GM19468 (cell line): ENCODE data around the gene ELP2.
"Not testable (repeated sequence)": the region's sequence is repeated elsewhere in the genome, so short reads cannot be mapped to it uniquely, and the experiment has no call there.

ENCODE experiments used
- ATAC-seq: cut with Tn5 transposase; IDR thresholded peaks from one replicate; pipeline ENCODE4 v1.9.1; 2021; ENCODE audit warnings: mild to moderate bottlenecking, moderate library complexity, moderate number of reproducible peaks; ENCODE audit not compliant: unreplicated experiment; ENCODE audit errors: extremely low read depth

The ELP2 gene

DNA sequence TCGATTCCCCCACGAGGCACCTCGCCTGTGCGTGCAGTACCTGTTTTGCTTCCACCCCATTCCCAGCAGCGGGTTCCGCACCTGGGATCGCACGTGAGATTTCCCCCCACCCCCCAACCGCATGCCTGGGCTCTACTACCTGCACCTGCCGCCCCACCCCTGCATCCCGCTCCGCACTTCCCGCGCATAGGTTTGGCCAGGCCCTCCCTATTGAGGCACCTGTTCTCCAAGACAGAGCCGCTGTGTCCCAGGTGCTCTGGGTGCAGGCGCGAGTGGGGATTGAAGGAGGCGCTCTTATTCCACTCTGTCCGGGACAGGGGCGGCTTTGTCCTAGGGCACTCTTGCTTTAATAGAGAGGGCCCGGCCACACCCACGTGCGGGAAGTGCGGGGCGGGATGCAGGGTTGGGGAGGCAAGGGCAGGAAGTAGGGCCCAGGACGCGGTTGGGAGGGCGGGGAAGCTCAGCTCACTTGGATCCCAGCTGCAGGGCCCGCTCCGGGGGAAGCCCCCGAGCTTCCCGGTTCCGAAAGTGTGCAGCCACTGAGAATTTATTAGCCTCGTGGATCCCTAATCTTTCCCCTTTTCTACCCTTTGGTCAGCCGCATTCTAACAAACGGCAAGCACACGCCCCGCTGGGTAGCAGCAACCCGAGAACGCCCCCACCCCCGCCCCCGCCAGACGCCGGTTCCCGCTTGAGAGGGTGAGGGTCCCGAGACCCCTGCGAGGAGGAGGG lies 56.9 kb downstream of the ELP2 start:
- no peak for ATAC-seq

DNA sequence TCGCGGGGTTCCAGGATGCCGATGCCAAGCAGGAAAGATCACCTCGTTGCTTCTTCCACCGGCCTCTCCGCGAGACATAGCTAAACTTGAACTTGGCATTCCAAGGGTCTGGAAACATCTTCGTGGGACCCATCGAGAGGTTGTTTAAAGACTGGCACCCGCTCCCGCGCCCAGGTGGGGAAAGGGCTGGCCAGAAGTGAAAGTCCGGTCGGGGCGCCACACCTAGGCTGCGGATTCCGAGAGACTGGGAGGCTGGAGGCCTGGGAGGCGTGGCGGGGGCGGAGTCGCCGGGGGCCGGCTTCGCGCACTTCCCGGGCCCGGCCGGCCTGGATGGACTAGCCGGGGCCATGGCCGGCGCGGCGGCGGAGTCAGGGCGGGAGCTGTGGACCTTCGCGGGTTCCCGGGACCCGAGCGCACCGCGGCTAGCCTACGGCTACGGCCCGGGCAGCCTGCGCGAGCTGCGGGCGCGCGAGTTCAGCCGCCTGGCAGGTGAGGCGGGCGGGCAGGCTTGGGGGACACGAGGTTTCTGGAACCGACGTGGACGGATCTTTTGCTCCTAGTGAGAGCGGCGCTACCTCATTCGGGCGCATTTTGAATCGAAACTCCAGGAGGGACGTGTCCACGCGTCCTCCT lies 57.6 kb downstream of the ELP2 start, which contains the start of gene MOCOS:
Gene MOCOS (plus strand): TSS at position 305 of the 633 bp plus-strand sequence. CDS start 43 bp downstream, at position 348.
- ATAC-seq = no peak

DNA sequence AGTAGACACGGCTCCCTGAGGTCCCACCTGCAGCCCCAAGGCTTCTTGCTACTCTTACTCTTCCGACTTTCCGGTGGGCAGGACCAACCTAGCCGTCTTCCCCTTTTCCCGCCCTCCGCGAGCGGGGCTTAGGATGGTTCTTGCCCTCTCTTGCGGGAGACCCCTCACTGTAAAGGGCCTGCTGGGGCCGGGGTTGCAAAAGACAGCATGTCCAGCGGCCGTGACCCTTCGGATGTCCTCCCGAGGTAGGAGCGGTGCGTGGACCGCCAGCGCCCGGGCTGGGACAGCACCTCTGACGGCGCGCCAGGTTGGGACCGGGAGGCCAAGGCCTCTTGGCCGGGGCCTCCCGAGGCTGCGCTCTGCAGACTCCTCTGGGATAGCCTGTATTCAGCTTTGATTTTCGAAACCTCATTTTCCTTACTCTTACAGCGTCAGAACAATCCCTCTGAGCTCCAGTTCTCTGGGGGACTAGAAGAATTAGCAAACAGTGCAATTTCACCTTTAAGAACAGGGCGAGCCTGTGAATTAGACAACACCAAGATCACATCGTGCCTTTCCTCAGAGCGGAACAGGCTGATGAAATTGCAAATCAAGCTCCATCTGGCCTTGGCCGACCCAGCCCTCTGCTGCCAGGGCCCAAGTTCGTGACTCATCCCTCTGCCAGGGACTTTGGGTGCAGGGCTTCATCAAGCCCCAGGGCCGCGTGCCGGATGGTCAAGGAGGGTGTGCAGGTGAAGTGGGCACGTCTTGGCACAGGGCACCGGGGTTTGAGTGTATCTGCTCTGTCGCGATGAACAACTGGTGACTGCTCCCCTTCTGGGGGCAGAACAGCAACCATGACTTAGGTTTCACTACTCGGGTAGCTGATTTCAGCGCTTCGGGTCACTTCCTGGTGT lies 58.4 kb downstream of the ELP2 start:
- ATAC-seq = no peak

DNA sequence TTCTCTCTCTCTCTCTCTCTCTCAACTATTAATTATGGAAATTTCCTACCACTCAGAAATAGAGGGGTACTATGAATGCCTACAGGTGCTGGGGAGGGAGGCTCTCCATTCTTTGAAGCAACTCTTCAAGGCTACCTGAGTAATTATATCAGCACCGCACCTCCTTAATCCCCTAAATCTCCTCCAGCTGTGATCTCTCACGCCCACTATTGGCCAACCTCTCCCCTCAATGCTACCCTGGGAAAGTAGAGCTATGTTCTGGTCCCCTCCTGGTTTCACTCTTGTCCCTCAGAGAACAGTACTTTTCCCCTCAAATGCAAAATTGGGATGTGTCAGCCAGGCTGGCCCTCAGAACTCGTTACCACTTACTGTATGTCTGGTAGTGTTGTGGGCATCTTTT lies 59.2 kb downstream of the ELP2 start:
- no peak for ATAC-seq

GRCh38 chr18:36189486-36189885 lies 59.8 kb downstream of the ELP2 start:
- no peak for ATAC-seq

GRCh38 chr18:36191286-36191685 lies 61.6 kb downstream of the ELP2 start:
- ATAC-seq = no peak

GRCh38 chr18:36191711-36192110 lies 62.0 kb downstream of the ELP2 start:
- no peak for ATAC-seq

- no peak for ATAC-seq
Observed at GRCh38 chr18:36194600-36195315, 65.1 kb downstream of the ELP2 start.

DNA sequence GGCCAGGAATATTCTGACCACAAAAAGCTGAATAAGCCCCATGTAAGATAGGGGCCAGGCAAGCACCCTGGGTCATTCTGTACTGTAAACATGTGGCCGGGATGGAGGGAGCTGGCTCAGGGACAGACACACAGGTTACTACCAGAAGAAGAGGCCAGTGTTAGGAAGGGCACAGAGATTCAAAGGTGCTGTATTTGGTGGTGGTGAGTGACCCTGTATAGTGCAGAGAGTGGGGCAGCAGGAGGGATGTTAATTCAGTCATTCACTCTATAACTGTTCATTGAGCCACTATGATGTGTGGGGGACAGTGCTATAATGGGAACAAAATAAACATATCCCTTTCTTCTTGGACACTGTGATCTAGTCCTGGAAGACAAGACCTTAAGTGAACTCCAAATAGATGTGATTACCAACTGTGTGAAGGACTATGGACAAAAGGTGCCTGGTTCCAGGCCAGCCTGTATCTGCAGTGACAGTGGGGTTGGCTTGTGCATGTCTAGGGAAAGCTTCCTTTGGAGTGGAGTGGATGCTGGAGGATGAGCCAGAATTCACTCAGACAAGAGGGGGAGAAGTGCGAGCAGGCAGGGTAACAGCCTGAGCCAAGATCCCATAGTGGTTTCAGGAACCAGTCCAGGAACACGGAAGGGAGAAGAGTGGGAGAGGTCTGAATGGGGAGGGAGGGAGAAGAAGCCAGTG lies 65.9 kb downstream of the ELP2 start:
- ATAC-seq = no peak

DNA sequence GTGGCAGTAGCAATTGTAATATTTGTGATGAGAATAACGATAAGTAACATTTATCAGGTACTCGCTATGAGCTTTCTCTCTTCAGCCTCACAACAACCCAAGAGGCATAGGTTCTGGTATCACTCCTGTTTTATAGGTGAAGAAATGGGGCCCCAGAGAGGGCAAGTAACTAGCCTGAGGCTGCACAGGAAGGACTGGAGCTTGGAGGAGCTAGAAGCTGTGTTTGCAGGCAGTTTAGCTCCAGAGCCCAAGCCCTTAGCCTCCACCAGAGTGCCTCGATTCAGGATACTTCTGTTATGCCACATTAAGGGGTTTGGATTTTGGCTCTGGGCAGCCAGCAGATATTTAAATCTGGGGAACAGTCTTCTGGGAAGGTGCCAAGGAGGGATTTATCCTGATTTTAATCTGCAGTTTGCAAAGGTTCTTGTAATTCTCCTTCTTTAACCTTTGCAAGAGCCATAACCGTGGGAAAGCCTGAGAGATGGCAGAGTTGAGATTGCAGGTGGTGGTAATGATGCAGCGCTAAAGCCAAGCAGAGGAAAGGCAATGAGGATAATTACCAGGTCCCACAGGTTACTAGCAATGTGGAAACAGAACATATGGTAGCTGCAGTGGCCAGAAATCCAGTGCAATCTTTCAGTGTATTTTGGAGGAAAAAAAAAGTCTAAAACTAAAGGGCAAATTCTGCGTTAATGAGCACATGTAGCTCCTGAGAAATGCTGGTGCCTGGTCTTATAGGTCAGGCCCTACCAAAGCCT lies 66.7 kb downstream of the ELP2 start:
- no peak for ATAC-seq

DNA sequence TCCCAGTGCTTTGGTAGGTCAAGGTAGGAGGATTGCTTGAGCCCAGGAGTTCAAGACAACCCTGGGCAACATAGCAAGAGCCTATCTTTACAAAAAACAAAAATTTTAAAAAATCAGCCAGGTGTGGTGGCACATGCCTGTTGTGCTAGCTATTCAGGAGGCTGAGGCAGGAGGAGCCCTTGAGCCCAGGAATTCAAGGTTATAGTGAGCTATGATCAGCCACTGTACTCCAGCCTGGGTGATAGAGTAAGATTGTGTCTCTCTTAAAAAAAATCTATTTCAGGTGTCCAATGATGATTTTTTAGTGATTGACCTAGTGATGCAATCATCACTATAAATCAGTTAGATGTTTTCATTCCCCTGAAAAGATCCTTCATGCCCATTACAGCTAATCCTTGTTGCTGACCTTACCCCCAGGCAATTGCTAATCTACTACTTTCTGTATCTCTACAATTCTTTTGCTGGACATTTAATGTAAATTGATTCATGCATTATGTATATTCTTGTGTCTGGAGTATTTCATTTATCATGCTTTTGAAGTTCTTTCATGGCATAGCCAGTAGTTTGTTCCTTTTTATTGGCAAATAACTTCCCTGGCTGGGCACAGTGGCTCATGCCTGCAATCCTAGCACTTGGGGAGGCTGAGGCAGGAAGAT lies 67.9 kb downstream of the ELP2 start:
- ATAC-seq = no peak

DNA sequence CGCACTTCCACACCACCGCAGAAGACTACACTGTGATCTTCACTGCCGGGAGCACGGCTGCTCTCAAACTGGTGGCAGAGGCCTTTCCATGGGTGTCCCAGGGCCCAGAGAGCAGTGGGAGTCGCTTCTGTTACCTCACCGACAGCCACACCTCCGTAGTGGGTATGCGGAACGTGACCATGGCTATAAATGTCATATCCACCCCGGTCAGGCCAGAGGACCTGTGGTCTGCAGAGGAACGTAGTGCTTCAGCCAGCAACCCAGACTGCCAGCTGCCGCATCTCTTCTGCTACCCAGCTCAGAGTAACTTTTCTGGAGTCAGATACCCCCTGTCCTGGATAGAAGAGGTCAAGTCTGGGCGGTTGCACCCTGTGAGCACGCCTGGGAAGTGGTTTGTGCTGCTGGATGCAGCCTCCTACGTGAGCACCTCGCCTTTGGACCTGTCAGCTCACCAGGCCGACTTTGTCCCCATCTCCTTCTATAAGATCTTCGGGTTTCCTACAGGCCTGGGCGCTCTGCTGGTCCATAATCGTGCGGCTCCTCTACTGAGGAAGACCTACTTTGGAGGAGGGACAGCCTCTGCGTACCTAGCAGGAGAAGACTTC lies 70.1 kb downstream of the ELP2 start:
- no peak for ATAC-seq

- no peak for ATAC-seq
Observed at GRCh38 chr18:36200354-36200771, 70.7 kb downstream of the ELP2 start.

DNA sequence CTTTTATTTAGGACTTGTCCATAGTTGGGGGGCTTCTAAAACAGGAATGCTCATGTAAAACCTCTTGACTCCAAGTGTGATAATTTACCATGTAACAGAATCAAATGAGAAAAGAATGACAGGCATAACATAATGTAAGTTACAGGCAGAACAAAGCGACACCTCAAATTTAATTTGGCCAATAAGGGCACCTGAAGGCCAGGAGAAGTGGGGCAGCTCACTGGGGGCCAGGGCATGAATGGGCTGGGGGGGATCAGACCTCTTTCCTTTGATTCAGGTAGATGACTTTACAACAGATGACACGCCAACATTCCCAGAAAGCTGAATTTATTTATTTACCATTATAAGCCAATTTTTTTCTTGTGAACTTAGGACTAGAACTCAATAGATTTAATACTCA lies 72.1 kb downstream of the ELP2 start:
- ATAC-seq = no peak

- no peak for ATAC-seq
Observed at GRCh38 chr18:36203360-36203895, 73.7 kb downstream of the ELP2 start.

- ATAC-seq = no peak
Observed at GRCh38 chr18:36205166-36205565, 75.5 kb downstream of the ELP2 start.

- no peak for ATAC-seq
Observed at GRCh38 chr18:36207303-36207702, 77.6 kb downstream of the ELP2 start.

- not testable (repeated sequence) for ATAC-seq
Observed at GRCh38 chr18:36207969-36208368, 78.3 kb downstream of the ELP2 start.
